GM21447 (cell line): Measurements from ENCODE around the gene CDYL.
"Not testable (repeated sequence)": the region's sequence is repeated elsewhere in the genome, so short reads cannot be mapped to it uniquely, and the experiment has no call there.

Experiments used
- ATAC-seq: cut with Tn5 transposase; IDR thresholded peaks from one replicate; pipeline ENCODE4 v1.9.1; 2021; ENCODE audit not compliant: unreplicated experiment

The CDYL gene

GRCh38 chr6:4829089-4829488, 52.9 kb downstream of the CDYL start:
- ATAC-seq, result no peak

DNA sequence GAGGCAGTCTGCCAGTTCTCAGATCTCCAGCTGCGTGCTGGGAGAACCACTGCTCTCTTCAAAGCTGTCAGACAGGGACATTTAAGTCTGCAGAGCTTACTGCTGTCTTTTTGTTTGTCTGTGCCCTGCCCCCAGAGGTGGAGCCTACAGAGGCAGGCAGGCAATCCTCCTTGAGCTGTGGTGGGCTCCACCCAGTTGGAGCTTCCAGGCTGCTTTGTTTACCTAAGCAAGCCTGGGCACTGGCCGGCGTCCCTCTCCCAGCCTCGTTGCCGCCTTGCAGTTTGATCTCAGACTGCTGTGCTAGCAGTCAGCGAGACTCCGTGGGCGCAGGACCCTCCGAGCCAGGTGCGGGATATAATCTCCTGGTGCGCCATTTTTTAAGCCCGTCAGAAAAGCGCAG, 59.3 kb downstream of the CDYL start:
- not testable (repeated sequence) for ATAC-seq

DNA sequence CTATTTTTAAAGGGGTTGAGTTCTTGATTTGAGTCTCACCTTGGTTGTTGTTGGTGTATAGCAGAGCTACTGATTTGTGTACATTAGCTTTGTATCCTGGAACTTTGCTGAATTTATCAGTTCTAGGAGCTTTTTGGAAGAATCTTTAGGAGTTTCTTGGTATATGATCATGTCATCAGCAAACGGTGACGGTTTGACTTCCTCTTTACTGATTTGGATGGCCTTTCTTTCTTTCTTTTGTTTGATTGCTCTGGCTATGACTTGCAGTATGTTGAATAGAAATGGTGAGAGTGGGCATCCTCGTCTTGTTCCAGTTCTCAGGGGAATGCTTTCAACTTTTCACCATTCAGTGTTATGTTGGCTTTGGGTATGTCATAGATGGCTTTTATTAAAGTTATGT, 64.0 kb downstream of the CDYL start:
- ATAC-seq, result no peak

DNA sequence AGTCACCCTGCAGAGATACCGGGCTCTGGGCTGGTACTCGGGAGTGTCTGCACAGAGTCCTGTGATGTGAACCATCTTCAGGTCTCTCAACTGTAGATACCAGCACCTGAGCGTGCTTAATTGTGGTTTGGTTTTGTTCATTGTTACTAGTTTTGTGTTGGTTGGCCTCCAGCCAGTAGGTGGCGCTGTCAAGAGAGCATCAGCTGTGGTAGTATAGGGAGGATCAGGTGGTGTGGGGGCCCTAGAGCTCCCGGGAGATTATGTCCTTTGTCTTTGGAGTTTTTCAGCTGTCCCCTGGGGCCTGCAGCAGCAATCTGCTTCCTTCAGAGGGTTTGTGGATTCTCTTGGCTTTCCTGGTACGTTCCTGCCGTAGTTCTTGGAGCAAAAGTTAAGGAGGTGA, 67.9 kb downstream of the CDYL start:
- ATAC-seq, result no peak

GRCh38 chr6:4846387-4846786, 70.2 kb downstream of the CDYL start:
- ATAC-seq, result no peak

DNA sequence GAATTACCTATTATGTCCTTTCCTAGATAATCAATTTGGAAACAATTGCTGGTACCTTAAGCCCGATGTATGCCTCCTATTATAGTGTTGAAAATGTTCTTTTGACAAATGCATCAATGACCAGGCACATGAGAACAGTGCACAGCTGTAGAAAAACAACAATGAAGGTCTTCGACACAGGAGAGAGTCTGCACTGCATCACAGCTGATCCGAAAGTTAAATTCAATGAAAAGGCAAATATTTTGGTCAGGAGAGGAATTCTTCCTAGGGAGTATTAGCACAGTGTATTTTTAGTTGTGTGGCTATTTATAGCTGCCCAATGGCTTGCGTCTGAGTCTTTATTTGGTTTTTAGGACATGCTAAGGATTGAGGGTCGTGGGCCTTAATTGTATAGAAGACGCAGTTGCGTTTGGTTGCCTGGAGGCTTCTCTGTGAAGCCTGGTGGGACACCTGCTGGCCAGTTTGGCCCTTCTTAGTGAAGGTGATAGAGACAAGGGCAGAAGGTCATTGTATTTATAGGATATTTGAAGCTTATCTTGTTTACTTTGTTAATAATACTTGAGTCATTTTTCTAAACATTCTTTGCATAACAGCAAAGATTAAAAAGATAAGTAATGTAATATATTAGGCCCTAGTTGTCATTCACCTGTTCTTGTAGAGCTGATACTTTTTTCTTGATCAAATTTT, 72.3 kb downstream of the CDYL start:
- no peak for ATAC-seq

DNA sequence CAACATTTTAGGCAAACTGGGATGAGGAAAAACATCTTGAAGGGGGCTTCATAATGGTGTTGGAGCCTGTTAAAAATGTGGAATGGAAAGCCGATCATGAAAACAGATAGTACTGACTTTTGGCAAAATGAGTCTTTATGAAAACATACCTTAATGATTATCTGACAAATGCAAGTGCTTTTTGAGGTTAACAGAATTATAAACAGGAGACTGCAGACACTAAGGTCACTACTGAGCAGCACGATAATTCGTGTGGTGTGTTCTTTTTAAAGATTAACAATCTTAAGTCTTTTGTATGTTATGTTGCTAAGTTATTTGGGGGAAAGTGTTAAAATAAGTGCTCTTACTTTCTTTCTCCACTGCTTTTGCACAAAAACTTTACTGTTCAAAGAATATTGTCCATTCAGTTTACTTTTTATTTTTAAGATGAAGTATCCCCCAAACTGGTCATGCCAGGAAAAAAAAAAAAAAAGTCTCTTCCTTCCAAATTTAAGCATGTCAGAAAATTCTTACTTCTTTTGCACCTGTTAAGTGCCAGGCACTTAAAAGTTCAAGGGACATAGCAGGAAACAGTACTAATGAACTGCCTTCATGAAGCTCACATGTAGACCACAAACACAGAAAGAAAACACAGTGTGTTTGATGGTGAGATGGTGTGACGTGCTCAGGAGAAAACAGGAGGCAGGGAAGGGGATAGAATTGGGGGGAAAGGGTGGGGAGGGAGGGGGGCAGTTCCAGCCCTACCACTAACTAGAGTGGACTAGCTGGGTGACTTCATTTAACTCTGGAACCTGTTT, 73.2 kb downstream of the CDYL start:
- no peak for ATAC-seq

GRCh38 chr6:4851035-4851434, 74.8 kb downstream of the CDYL start:
- no peak for ATAC-seq

GRCh38 chr6:4852186-4852585, 76.0 kb downstream of the CDYL start:
- ATAC-seq, result not testable (repeated sequence)

DNA sequence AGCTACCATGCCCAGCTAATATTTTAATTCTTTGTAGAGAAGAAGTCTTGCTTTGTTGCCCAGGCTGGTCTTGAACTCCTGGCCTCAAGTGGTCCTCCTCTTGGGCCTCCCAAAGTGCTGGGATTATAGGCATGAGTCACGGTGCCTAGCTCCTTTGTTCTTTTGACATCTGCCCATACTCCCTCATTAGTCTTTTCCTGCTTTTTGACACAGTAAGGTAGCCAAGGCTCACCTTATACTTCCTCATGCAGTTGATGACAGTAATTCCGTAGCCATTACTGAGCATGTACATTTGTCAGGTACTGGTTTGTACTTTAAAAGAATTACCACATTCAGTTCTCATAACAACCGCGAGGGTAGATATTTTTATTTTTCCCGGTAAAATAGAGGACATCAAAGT, 76.7 kb downstream of the CDYL start:
- ATAC-seq, result no peak

- no peak for ATAC-seq
Measured at GRCh38 chr6:4853349-4853748, 77.1 kb downstream of the CDYL start.

DNA sequence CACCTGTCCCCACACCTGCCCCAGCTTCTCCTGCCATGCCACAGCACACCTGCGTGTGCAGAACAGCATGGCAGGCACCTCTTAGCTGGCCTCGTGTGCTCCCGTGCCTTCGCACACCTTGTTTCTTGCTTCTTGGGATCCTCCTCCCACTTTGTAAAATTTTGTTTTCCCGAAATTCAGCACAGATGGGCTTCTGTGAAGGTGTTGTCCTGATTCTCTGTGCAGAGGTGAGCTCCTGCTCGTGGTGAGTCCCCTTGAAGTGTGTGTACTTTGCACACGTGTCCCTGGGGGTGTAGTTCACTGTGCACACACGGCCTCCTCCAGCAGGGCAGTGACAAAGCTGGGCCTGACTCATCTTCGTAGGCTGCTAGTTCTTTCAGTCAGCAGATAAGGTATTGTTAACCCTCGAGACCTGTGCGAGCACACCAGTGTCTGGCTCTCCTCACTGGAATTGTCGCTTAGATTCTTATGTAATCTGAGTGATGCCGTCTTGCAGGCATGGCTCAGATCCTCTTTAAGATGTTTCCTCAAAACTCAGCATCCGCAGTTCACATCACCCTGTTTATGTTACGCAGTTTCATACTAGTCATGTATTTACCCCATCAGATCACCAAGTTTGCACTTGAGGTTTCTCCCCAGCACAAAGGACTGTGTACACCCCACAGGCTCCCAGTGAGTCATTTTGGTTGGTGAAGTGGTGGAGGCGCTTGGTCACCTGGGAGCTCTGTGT, 77.7 kb downstream of the CDYL start:
- ATAC-seq, result no peak

GRCh38 chr6:4856785-4857184, 80.6 kb downstream of the CDYL start:
- ATAC-seq, result no peak

DNA sequence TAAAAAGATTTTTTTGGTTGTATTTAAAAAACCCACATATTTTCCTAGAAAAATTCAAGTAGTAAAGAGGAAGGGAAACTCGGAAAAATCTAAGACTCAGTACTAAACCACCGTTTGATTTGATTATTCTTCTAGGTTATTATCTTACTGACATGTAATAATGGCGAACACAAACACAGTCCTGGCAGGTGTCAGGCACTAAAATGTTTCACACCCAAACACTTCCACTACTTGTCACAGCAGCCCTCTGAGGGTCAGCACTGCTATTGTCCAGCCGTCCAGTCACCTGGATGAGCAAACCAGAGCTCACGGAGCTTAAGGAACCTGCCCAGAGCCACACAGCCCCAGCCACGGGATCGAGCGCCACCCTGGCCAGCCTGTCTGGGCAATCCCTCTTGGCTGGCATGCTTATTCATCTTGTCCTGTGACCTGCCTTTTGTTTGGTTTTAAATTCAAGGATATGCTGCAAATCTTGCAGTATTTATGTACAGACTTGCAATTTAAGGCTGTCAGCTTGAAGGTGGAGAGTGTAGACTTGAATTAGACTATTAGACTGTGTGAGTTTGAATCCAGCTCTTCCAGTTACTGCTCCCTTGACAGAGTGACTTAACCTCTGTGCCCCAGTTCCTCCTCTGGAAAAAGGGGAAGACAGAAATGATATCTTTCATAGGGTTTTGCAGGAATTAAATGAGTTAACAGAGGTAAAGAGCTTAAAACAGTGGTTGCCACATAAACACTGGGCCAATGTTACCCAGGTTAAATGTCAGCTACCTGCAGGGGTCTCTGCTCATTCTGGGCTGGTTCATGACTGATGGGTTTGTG, 82.2 kb downstream of the CDYL start:
- ATAC-seq, result no peak

DNA sequence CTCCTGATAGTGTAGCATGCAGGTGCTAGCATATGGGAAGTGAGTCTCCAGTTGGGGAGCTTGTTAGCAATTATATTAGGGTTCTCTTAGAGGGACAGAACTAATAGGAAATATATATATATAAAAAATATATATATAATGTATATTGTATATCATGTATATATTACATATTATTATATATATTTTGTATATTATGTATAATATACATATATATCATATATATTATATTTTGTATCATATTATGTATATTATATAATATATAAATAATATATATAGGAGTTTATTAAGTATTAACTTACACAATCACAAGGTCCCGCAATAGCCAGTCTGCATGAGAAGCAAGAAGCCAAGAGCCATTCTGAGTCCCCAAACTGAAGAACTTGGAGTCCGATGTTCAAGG, 84.2 kb downstream of the CDYL start:
- ATAC-seq, result no peak

- ATAC-seq, result no peak
Measured at GRCh38 chr6:4861564-4861963, 85.4 kb downstream of the CDYL start.

DNA sequence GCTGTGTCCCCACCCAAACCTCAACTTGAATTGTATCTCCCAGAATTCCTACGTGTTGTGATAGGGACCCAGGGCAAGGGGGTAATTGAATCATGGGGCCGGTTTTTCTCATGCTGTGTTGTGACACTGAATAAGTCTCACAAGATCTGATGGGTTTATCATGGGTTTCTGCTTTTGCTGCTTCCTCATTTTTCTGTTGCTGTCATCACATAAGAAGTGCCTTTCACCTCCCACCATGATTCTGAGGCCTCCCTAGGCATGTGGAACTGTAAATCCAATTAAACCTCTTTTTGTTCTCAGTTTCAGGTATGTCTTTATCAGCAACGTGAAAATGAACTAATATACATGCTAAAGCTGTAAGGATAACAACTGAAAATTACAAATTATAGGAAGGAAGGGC, 88.3 kb downstream of the CDYL start:
- no peak for ATAC-seq

GRCh38 chr6:4865006-4865405, 88.8 kb downstream of the CDYL start:
- ATAC-seq, result not testable (repeated sequence)

- no peak for ATAC-seq
Measured at GRCh38 chr6:4870821-4871494, 94.8 kb downstream of the CDYL start.

GRCh38 chr6:4871825-4872224, 95.6 kb downstream of the CDYL start:
- ATAC-seq, result no peak

DNA sequence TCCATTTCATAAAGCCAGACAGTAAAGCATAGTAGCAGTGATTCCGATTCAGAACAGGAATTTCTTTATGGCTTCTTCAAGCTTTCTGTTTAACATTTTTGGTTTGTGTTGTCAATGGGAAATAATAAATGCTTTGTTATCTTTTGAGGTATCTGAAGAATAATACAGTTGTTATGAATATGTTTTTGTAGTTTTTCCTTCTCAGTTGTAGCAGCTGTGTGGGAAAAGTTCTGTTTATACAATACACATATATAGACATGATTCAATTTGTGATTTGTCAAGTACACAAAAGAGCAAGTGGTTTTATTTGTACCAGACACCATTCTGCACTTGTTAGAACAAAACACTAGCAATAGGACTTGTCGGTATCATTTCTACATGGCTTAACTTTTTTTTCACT, 96.6 kb downstream of the CDYL start:
- ATAC-seq, result no peak
